NT2/D1 (cell line): Measurements from ENCODE around the gene RBBP8NL.

ENCODE experiments used
- SUZ12 ChIP-seq: IDR thresholded peaks from 2 replicates; pipeline ENCODE4 v1.6.1; 2011; ENCODE audit not compliant: insufficient read length, insufficient read depth; ENCODE audit errors: extremely low read depth
- YY1 ChIP-seq: IDR thresholded peaks from 2 replicates; pipeline ENCODE4 v1.6.1; 2011; ENCODE audit not compliant: insufficient read length, insufficient read depth
- ZNF274 ChIP-seq: IDR thresholded peaks from 2 replicates; pipeline ENCODE4 v1.6.1; 2011; ENCODE audit warnings: mild to moderate bottlenecking, low read depth, low read length

- TF ChIP-seq YY1: no peak
- no peak for TF ChIP-seq SUZ12
- no peak for TF ChIP-seq ZNF274
Measured at GRCh38 chr20:62405108-62405980, 22.0 kb downstream of the RBBP8NL start.
